ENCODE results near the gene ALDOC.
A peak's percentile ranks its signal among the peaks of the same experiment; 100 is the strongest.
"Not testable (repeated sequence)": the region's sequence is repeated elsewhere in the genome, so short reads cannot be mapped to it uniquely, and the experiment has no call there.

The ALDOC gene

GRCh38 chr17:28576758-28577465 lies at the start of gene ALDOC:
TSS of gene ALDOC (minus strand) at chr17:28576895. CDS start at chr17:28575532, 1,363 bp downstream.
- peak; percentile 97 for DNase-seq

- no peak for DNase-seq
These were observed 47.5 kb upstream of the ALDOC start for GRCh38 chr17:28624148-28624547.

- DNase-seq: no peak
These were observed 47.0 kb upstream of the ALDOC start for GRCh38 chr17:28623696-28624095.

- DNase-seq: no peak
These were observed 45.5 kb upstream of the ALDOC start for GRCh38 chr17:28622186-28622585.

DNA sequence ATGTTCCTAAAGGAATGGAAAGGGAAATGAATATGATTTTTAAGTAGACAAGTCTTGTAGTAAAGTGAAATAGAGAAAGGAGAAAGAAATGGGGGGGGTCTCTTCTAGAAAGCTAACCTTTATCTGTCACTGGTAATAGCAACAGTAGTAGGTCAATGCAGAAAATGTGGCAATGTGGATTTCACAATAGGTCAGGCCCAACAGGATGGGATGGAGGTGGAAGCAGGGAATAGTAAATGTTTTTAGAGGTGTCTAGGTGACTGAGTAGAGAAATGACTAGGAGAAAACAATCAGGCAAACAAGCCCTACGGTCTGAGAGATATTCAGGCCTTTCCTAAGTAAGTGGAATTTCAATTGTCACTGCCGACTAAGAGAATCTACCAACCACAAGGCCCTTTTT lies 43.3 kb upstream of the ALDOC start:
- no peak for DNase-seq

GRCh38 chr17:28618464-28618863 lies 41.8 kb upstream of the ALDOC start:
- no peak for DNase-seq

DNA sequence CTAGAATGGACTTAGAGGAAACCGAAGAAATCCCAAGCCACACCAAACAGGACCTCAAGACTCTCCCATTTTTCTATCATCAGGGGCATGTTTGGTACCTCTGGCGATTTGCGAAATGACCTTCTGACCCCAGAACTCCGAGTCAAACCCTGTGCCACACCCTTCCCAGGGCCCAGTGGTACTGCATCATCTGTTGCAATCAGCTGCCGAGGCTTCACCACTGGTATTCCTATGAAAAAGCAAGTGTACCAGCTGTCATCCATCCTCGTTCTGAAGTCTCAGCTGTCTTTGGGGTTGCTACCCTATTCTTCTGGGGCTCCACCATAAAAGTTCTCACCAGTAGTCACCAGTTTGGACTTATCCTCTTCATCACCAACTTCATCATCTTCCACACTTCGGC lies 39.6 kb upstream of the ALDOC start:
- DNase-seq: no peak

- no peak for DNase-seq
These were observed 38.7 kb upstream of the ALDOC start for GRCh38 chr17:28615260-28615940.

GRCh38 chr17:28613931-28614381 lies 37.3 kb upstream of the ALDOC start, which contains the start of gene RSKR:
TSS of gene RSKR (minus strand) at chr17:28614185. CDS start at chr17:28614161, 24 bp downstream.
- DNase-seq: no peak

GRCh38 chr17:28612936-28613872 lies 36.5 kb upstream of the ALDOC start:
- DNase-seq: peak; percentile 50

GRCh38 chr17:28612531-28612930 lies 35.8 kb upstream of the ALDOC start:
- no peak for DNase-seq

DNA sequence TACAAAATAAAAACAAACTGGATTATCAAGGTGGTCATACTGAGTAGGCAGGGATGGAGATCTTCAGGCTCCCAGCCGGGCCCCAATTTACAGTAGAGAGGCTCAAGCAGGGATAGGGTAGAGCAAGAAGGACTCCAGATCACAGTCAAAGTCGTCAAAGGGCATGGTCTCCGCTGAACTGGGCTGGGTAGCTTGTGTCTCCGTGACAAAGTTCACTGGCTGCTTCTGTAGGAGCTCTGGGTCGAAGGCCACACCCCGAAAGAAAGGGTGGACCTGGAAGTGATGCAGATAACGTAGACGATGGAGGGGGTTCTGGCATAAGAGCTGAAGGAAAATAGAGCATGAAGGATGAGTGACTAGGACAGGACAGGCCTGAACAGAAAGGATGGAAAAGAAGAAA lies 33.7 kb upstream of the ALDOC start:
- no peak for DNase-seq

- not testable (repeated sequence) for DNase-seq
These were observed 27.3 kb upstream of the ALDOC start for GRCh38 chr17:28604031-28604430.

- peak; percentile 82 for DNase-seq
These were observed 22.9 kb upstream of the ALDOC start for GRCh38 chr17:28599311-28600184.

DNA sequence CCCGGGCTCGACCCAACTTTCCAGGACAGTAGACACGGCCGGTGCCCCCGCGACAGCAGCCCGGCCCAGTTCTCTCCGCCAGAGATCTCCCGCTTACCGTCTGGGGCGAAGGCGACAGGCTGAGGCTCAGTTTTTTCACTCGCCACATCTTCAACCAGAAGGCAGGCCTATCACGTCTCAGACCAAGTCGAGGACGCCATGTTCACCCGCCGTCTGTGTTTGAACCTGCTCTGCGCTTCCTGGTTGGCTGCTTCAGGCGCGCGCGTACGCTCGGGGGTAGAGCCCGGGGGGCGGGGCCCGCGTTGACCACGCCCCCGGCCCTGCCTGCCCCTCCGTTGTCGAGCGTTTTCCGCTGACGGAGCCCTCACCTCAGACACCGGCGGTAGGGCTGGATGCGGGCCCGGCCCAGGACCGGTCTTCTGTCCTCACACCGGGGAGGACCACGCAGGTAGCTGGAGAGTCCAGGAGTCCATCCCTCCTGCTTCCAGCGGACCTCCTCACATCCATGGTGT lies 22.2 kb upstream of the ALDOC start, which contains the start of gene SPAG5:
SPAG5 (minus strand) TSS at position 227 of the 512 bp plus-strand sequence; CDS start at position 148, 79 bp downstream.
- DNase-seq: peak; percentile 95

GRCh38 chr17:28598389-28598788 lies 21.7 kb upstream of the ALDOC start:
- DNase-seq: no peak

DNA sequence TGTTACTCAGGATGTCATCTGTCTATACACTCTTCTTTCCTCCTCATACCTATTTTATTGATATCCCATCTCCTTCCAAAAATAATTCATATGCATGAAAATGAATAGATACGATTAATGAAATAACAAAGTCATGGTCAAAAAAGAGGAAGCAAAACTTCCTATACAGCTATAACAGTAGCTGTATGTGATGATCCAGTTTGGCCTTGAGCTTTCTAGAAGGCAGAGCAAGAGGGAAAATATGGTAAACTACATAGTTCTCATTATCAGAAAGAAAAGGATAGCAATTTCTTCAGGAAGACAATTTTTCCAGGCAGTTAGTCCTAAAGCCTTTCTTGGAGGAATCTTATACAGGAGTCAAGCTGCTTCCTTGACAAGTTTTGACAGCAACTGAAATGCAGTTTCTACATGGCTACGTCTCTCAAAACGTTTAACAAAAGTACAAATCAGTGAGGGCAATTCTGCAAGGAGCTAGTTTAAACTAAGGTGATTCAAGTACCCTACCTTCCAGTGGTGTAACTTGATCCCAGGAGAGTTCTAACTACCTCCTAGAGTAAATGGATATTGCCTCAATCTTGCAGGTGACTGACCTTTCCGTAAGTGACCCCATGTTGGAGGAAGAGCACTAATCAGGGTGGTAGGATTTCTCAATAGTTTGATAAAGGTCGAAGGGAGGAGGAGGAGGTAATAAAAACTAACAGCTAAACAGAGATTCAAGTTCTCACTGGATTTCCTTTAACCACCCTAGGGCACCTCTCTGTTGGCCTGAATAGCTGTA lies 21.1 kb upstream of the ALDOC start:
- DNase-seq: no peak

DNA sequence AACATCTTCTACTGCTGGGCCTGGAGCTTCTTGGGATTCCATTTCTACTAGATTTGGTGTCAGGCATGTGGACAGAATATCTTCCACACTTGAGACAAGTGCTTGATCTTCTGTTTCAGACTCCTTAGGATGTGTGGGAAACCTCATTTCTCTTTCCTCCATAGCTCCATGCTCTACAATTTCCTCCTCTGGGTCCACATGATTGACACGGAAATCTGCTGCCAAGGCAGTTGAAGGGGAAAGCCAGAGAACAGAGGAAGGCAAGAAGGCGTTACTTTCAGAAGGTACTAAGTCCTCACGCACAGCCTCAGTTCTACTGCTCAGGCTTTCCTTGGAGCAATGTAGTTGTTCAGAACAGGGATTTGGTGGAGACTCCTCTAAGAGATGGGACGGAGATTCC lies 15.6 kb upstream of the ALDOC start:
- no peak for DNase-seq

DNA sequence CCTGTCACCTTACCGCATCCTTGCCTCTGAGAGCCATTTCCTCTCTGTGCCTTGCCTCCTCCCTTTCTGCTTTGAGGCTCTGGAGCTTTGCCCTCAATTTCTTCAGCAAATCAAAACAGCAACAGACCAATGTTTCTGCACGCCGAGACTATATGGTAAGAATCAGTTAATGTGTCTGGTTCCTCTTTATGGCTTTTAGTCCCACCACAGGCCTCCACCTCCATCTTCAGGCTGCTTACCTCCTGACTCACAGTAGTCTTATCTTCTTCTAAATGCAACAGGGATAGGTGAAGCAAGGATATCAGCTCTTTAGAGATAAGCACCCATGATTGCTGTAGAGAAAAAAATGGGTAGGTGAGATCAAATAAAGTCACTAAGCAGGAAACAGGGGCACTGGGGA lies 9.2 kb upstream of the ALDOC start:
- no peak for DNase-seq

DNA sequence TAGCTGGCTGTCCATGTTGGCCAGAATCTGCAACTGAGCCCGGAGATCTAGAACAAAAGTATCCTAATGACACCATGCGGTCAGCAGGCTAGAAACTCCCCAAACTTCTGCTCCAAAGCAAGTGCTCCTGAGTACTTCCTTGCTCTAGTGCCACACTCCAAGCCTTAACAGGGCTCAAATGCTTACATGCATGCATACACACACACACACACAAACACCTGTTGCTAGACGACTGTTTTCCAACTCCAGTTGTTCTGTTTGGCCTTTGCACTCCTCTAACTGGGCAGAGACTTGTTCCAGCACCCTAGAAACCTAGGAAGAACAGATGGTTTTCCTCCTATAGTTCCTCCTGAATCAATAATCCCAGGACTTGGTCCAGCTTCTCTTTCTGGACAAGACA lies 7.7 kb upstream of the ALDOC start:
- no peak for DNase-seq

GRCh38 chr17:28582513-28582912 lies 5.8 kb upstream of the ALDOC start:
- no peak for DNase-seq
